NCI-H526 (cell line): ENCODE measurements around the gene CHAF1B.
"Not testable (repeated sequence)": the region's sequence is repeated elsewhere in the genome, so short reads cannot be mapped to it uniquely, and the experiment has no call there.

Source experiments
- DNase-seq, 2 experiments: peaks; one replicate each; lab custom pipeline; 2025; lab: John Stamatoyannopoulos, UW

The CHAF1B gene

DNA sequence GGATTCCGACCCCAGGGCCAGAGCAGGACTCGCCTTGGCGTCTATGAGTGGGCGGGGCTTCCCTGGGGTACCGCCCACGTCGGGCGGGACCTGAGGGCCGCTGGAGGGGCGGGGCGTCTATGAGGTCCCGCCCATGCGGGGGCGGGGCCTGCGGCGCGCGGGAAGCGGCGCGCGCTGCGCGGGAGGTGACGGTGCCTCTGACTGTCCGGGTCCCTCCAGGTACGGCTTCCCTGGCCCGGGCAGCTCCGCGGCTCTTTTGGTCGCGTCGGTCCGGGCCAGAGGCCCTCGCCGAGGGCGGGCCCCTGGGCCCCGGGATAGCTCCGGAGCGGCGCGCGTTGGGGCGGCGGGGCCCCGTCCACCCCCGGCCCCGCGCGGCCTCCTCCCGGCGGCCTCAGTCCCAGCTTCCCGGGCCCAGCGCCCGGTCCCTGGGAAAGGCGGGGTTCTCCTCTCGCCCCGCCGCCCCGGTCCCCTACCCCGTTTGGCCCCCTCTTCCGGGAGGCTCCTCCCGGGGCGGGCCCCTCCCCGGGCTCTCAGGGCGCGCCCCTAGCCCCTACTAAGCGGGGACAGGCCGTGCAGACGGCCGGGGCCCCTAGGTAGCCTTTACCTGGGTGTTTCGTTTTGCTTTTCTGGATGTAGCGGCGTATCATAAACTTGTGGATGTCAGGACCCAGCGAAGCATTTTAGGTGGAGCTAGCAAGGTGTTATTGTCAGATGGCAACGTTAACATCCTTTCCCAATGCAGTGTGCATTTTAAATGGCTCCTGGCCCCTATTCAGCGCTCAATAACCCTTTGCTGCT is at the start of gene CHAF1B:
Gene CHAF1B (plus strand): TSS at position 160 of the 798 bp plus-strand sequence. CDS start 745 bp downstream, outside the sequence.
- DNase-seq, result peak in 1 of 2 experiments; percentile 85

DNA sequence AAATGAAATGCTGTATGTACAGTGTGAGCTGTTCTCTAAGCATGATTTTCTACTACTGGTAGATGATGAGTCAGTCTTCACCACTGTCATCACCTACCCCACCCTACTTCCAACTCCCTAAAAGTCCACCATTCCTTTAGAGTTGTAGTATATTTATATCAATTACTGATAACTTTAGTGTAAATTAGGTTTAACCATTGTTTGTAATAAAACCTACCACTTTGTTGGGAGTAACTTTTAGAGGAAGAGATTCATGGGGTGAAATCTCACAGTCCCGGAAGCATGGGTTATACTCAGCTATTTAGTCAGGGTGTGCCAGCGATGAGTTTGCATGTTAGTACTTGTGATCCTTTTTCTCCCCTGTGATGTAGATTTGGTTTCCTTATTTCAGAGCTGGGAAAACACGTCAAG is 48.1 kb upstream of the CHAF1B start:
- DNase-seq, result no peak

DNA sequence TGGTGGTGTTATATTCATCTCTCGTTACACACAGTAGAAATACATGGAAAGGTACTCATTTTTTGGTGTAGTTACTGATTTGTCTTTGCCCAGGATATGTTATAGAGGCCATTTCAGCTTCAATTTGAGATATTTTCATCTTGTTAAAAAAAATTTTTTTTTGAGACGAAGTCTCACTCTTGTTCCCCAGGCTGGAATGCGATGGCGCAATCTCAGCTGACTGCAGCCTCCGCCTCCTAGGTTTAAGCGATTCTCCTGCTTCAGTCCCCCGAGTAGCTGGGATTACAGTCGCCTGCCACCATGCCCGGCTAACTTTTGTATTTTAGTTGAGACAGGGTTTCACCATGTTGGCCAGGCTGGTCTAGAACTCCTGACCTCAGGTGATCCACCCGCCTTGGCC is 46.2 kb upstream of the CHAF1B start:
- DNase-seq, result no peak

DNA sequence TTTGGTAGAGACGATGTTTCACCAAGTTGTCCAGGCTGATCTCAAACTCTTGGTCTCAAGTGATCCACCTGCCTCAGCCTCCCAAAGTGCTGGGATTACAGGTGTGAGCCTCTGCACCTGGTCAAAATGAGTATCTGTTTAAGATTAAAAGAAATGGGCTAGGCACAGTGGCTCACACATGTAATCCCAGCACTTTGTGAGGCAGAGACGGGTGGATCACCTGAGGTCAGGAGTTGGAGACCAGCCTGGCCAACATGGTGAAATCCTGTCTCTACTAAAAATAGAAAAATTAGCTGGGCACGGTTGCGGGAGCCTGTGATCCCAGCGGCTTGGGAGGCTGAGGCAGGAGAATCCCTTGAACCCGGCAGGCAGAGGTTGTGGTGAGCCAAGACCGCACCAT is 42.6 kb upstream of the CHAF1B start:
- not testable (repeated sequence) for DNase-seq

DNA sequence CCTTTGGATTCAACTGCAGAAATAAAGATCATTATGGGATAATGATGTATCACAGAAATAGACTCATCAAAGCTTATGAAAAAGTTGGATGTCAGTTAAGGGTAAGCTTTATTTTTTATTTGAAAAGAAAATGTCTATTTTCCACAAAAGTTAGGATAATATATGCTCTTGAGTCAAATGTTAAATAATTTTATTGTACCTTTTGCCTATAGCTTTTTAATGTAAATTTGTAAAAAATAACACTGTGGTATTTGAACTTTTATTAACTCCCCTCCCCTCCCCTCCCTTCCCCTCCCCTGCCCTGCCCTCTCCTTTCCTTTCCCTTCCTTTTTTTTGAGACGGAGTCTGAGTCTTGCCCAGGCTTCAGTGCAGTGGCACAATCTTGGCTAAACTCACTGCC is 40.3 kb upstream of the CHAF1B start:
- DNase-seq, result no peak

DNA sequence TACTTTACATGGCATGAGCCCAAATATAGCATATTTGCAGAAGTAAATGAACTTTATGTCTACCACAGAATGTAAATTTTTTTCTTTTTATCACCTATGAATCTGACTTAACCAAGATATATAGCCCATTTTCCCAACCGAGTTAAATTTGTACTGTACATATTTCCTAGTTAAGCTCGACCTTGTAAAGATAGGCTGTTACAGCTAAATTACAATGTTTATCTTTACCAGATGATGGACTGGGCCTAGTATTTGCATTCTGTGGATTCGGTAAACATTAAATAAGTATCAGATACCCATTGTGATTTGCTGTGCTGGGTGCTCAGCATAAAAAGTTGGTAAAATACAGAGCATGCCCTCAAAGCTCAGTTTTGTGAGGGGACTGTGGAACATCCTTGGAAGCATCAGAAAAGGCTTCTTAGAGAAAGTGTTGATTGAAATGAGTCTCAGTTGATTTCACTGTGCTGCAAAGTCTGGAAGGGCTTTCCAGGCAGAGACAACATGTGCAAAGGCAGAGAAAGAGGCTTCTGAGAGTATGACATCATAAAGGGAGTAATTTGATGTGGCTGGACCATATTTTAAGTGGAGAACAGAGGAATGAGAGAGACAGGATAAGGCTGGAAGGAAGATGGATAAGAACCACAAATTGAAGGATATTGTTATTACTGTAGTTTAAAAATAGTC is 37.8 kb upstream of the CHAF1B start:
- DNase-seq, result peak; percentile 64 to 71

DNA sequence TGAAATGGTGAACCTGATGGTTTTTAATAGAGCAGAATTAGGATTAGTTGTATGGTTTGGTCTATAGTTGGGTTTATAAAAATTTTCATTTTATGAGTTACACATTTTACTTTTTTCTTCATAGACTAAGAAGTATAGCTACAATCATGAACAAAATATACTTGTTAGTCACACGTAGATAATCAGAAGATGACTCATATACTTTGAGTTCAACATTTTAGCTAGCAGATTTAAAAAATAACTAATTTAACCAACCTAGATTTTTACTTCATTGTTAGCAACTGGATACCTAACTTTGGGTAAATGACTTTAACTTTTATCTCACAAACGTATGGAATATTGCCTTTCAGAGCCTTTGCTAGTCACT is 37.2 kb upstream of the CHAF1B start:
- no peak for DNase-seq

DNA sequence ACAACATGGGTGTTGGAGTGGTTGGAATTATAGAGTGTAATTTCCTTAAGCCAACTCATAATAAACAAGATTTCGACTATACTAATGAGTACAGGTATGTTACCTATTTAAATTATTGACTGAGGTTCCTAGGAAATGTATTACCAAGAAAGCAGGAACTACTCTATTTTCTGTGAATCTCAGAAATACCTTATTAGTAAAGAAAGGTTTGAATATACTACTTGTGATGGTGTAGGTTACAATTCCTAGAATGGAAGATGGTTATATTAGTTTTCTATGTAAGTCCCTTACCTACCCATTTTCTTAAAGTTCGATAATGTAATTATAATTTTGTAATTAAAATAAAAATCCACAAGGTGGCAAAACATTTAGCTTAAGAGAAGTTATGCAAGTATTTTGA is 35.9 kb upstream of the CHAF1B start:
- no peak for DNase-seq

DNA sequence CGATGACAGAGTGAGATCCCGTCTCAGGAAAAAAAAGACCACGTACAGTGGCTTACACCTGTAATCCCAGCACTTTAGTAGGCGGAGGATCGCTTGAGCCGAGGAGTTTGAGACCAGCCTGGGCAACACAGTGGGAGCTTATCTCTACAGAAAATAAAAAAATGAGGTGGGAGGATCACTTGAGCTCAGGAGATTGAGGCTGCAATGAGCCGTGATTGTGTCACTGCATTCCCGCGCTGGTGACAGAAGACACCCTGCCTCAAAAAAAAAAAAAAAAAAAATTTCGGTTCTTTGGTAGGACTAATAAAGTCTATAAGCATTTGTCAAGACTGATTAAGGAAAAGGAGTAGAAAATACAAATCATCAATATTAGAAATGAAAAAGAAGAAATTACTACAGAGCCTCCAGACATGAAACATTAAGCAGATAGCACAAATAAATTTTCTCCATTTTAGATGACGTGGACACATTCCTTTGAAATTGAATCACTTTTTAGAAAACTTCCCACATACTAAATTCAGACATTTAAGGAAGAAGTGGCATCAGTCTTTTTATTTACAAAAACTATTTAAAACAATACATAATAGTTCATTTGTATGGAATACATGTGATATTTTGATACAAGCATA is 34.8 kb upstream of the CHAF1B start:
- DNase-seq, result no peak

DNA sequence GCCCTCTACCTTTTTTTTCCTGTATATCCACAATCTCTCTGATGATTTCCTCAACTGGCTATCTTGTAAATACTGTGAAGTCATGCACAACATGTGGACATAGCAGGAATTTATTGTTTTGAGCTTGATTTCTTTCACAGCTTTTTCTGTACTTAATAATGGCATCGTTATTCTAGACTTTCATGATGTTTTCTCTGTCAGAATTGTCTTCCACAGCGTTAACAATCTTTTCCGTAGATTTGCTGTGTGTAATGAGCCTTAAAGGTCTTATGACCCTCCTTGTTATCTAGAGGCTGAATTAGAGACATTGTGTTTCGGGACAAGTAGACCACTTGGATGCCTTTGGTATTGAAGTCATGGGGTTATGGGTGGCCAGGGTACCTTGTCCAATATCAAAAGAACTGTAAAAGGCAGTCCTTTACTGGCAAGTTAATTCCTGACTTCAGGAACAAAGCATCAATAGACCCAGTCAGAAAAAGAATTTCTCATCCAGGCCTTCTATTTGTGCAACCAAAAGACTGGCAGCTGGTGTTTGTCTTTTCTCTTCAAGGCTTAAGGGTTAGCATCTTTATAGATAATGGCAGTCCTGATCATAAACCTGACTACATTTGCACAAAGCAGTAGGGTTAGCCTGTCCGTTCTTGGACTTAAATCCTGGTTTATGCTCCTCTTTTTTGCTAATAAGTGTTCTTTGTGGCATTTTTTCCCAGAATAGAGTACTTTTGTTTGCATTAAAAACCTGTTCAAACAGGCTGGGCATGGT is 30.1 kb upstream of the CHAF1B start:
- DNase-seq, result no peak

DNA sequence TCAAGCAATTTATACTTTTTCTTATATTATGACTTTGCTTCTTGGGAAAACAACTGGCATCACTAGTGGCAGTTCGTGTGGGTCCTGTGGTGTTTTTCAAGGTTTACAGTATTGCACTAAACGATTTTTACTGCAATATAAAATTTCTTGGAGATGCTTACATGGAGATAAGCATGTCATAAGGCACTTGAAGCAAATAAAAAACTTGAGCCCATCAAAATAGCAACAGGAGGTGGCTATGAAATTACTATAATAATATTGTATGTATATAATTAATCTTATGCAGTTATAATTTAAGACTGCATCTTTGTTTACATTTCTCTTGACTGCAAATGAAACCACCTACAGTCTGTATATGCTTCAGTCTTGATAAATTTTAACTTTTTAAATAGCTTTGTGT is 29.3 kb upstream of the CHAF1B start:
- no peak for DNase-seq

DNA sequence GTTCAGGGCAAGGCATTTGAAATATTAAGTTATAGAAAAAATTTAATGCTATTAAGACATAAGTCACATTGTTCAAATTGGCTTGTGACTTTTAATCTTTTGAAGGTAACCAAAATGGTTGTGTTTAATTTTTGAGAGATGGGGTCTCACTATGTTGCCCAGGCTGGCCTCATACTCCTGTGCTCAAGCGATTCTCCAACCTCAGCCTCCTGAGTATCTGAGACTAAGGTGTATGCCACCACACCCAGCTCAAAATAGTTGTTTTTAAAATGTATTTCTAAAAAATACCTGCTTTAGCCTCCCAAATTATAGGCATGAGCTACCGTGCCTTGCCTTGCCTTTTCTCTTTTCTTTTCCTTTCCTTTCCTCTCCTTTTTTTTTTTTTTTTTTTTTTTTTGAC is 26.0 kb upstream of the CHAF1B start:
- DNase-seq, result no peak

DNA sequence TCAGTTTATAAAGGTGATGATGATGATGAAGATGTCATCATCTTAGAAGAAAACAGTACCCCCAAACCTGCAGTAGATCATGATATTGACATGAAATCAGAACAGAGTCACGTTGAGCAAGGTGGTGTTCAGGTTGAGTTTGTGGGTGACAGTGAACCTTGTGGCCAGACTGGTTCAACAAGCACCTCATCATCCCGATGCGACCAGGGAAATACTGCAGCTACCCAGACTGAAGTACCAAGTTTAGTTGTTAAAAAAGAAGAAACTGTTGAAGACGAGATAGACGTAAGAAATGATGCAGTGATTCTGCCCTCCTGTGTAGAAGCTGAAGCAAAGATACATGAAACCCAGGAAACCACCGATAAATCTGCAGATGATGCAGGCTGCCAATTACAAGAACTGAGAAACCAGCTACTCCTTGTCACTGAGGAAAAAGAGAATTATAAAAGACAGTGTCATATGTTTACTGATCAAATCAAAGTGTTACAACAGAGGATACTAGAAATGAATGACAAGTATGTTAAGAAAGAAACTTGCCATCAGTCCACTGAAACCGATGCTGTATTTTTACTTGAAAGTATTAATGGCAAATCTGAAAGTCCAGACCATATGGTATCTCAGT is 16.0 kb upstream of the CHAF1B start:
- no peak for DNase-seq

DNA sequence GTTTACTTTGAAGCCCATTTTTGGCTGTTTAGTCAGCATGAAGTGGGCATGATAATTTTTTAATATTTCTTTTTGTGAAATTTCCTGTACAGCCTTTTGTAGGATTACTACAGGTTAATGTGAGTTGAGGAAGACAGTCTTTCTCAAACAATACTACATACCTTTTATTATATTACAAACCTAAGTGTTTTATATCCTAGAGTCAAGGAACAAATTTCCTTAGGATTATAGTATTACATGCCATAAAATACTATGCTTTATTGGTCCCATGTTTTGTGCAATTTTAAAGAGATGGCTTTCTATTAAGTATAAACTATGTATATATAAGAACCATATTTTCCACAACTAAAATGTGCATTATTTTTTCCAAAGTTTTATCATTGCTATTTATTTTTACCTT is 9.2 kb upstream of the CHAF1B start:
- no peak for DNase-seq

DNA sequence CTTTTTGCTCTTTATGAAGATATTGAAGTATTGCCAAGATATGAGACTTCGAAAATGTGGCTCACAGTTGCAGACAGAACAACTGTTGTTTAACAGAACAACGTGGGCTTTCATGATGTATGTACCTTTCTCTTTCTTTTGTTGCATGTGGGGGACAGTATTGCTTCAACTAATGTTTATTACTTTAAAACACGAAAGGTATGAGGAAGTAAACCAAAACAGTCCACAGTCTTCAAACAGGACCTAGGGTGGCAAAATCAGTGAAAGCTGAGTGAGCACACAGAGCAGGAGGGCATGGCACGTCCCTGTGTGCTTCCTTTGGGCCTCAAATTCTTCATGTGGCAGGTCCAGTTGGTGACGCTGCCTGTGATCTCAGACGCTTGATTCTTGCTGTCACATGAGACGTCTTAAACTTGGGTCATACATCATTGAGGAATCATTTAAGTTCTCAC is 7.8 kb upstream of the CHAF1B start:
- no peak for DNase-seq

DNA sequence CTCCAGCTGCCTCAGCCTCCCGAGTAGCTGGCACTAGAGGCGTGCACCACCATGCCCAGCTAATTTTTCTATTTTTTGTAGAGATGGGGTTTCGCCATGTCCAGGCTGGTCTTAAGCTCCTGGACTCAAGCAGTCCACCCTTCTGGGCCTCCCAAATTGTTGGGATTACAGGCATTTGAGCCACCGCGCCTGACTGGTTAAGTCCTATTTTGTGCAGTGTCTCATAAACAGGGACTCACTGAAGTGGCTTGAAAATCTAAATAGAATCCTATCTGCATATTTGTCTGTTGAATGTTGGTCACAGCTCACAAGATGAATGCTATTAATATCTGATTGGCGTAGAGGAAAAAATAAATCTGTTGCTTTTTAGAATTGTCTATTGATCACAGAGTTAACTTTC is 5.9 kb upstream of the CHAF1B start:
- no peak for DNase-seq

DNA sequence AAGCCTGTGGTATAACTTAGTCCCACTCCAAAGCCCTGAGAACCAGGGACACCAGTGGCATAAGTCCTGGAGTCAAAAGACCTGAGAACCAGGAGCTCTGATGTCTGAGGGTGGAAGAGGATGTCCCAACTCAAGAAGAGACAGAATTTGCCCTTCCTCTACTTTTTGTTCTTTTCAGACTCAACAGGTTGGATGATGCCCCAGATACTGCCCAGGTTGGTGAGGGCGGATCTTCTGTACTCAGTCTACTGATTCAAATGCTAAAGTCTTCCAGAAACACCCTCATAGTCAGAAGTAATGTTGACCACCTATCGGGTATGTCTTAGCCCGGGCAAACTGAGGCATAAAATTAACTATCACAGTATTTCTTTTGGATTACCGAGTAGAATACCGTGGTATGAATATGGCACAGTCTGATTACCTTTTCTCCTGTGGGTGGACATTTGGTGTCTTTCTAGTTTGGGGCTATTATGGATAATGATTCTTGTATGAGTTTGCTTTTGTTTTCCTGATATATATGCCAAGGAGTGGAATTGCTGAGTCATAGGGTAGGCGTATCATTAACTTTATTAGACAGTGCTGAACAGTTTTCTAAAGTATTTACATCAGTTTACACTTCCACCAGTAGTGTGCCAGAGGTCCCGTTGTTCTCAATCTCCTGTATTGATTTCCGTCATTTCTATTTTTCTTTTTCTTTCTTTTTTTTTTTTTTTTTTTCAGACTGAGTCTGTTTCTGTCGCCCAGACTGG is 3.2 kb upstream of the CHAF1B start:
- DNase-seq, result no peak

DNA sequence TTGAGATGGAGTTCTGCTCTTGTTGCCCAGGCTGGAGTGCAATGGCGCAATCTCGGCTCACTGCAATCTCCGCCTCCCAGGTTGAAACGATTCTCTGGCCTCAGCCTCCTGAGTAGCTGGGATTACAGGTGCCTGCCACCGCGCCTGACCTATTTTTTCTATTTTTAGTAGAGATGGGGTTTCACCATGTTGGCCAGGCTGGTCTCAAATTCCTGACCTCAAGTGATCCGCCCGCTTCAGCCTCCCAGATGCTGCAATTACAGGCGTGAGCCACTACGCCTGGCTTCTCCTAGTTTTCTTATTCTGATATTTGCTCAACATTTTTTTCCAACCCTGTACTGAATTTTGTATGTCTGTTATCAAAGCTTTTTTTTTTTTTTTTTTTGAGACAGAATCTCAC is 2.5 kb upstream of the CHAF1B start:
- DNase-seq, result not testable (repeated sequence)

DNA sequence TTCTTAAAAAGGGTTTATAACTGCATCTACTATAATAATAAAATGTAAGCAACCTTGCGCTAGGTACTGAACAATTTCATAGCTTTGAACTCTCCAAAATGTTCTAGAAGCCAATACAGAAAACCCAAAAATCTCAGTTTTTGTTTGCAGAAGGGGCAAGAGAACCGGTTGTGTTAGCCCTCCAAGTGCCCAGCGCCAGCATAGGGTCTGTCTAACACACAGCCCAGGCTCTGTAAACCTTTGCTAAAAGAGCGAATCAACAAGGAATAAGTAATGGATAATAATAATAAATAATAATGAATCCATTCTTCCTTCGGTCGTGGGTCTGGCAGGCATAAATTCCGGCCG is 333 bp upstream of the CHAF1B start:
- DNase-seq, result no peak

DNA sequence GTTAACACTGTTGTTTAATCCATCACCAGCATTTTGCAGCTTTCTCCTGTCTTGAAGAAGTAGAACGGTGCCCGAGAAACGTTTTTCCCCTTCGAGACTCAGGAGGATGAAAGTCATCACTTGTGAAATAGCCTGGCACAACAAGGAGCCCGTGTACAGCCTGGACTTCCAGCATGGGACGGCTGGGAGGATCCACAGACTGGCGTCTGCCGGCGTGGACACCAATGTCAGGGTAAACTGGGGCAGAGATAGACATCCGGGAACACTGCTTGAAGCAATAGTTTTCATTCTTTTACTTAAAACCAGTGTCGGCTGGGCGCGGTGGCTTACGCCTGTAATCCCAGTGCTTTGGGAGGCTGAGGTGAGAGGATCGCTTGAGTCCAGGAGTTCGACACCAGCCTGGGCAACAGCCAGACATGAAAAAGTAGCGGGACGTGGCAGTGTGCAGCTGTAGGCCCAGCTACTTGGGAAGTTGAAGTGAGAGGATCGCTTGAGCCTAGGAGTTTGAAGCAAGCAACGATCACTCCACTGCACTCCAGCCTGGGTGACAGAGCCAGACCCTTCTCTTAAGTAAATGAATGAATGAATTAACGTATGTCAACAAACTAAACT is 945 bp downstream of the CHAF1B start:
- DNase-seq, result no peak

DNA sequence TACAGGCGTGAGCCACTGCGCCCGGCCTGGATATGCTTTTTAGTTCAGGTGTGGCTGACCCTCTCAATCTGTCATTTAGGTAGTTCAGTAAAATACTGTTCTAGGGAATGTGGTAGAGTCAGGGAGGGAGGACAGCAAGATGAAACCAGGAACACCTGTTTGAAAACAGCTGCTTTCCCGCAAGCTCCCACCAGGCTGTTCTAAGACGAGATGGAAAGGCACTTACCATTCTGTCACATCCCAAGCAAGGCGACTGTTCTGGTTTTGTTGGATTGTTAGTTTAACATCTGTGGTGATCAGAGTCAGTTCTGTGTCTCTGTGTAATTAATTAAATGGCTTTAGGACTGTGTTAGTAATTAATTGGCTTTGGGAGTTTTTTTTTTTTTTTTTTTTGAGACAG is 2.9 kb downstream of the CHAF1B start:
- no peak for DNase-seq
